Suprapubic skin (tissue), 4 donors: ENCODE data around the gene MAPK11. TPM values are rescaled to one million over a fixed set of nuclear protein-coding genes. Genes with fewer than 3 reads are reported as not detected.

Experiments
- DNase-seq, 2 donors: peaks; one replicate each; pipeline ENCODE4 v3.0.0-alpha.2; 2019; ENCODE audit warnings: low spot score in 2 of 2
- H3K27ac ChIP-seq: fragments of 200-600 bp; sonication (generic); one replicate; pipeline ENCODE4 v1.5.1; 2019
- H3K27me3 ChIP-seq: fragments of 200-600 bp; sonication (generic); one replicate; pipeline ENCODE4 v1.5.1; 2019
- H3K36me3 ChIP-seq: fragments of 200-600 bp; sonication (generic); one replicate; pipeline ENCODE4 v1.5.1; 2019
- H3K4me1 ChIP-seq: fragments of 200-600 bp; sonication (generic); one replicate; pipeline ENCODE4 v1.5.1; 2019
- H3K4me3 ChIP-seq: fragments of 200-600 bp; sonication (generic); one replicate; pipeline ENCODE4 v1.5.1; 2019; ENCODE audit warnings: mild to moderate bottlenecking
- H3K9me3 ChIP-seq: fragments of 200-600 bp; sonication (generic); one replicate; pipeline ENCODE4 v1.5.1; 2019
- EP300 ChIP-seq: sonication (generic); formaldehyde crosslinking; IDR thresholded peaks from one replicate; pipeline ENCODE4 v1.6.1; 2017; ENCODE audit warnings: antibody characterized with exemption
- POLR2A ChIP-seq, 2 donors: fragments of 450-650 bp; IDR thresholded peaks; one replicate each; pipeline ENCODE4 v1.6.1; 2017; ENCODE audit warnings: antibody characterized with exemption in 2 of 2, mild to moderate bottlenecking in 2 of 2, moderate library complexity in 2 of 2
- POLR2AphosphoS5 ChIP-seq, 3 donors: sonication (generic); formaldehyde crosslinking; IDR thresholded peaks; one replicate each; pipeline ENCODE4 v1.6.1; 2017; ENCODE audit warnings: antibody characterized with exemption in 3 of 3
- WGBS: methylation state at CpG from one replicate; pipeline ENCODE4 v1.1.5; 2018; 5-methylcytosine and 5-hydroxymethylcytosine counted together
- total RNA-seq, 4 donors: library from RNA; depleted of rRNA; stranded (reverse); fragments of >200 nt; gene quantifications; one replicate each; pipeline ENCODE4 v1.1.0, GENCODE V29; 2016
- TF ChIP-seq, protein P1 (sequence below), 2 donors: fragments of 200-600 bp in 1 of 2; fragments of 450-650 bp in 1 of 2; sonication (generic) in 1 of 2; IDR thresholded peaks; one replicate each; pipeline ENCODE4 v1.5.1; 2016 to 2019; ENCODE audit warnings: antibody characterized with exemption in 2 of 2, mild to moderate bottlenecking in 1 of 2, moderate library complexity in 1 of 2

The MAPK11 gene
- total RNA-seq, 4 donors from 2014 or later, result 3.8 to 5.8 (median 4.5) TPM

DNA sequence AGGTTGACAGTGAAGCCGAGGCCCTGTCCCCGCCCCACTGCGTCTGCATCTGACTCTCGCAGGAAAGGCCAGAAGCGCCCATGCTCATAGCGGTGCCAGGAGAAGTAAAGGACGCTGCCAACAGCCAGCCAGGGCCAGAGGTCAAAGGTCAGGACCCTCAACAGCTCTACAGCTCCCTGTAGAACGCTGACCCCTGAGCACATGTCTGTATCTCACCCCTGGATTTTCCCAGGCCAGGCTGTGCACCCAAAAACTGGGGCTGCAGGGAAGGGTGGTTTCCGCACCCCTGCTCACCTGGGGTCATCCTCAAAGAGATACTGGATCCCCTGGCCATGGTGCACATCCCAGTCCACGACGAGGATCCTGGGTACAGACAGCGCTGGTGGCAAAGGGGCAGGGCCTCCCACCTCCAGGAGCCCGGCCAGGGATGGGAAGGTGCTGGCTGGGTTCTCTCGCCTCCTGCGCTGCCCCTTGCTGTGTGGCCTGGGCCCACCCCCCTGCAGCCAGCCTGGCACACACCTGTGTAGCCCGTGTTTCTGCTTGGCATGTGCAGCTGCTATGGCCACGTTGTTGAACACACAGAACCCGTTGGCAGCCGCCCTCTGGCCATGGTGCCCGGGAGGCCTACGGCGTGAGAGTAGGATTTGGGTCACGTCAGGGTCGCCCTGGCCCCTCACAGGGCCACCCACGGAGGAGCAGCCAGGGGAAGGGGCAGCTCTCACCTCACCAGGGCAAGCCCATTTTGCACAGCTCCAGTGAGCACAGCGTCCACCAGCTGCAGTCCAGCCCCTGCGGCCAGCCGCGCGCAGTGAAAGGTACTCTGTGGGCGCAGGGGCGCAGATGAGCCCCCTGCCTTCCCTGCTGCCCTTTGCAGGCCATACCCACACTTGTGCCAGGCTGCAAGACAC lies 20.6 kb downstream of the MAPK11 start:
- no peak overlapping the region for H3K27ac ChIP-seq
- no peak for TF ChIP-seq POLR2AphosphoS5 (IDR thresholded peaks at IDR 0.05)
- no peak for TF ChIP-seq POLR2A (IDR thresholded peaks at IDR 0.05)
- TF ChIP-seq, protein P1, sequence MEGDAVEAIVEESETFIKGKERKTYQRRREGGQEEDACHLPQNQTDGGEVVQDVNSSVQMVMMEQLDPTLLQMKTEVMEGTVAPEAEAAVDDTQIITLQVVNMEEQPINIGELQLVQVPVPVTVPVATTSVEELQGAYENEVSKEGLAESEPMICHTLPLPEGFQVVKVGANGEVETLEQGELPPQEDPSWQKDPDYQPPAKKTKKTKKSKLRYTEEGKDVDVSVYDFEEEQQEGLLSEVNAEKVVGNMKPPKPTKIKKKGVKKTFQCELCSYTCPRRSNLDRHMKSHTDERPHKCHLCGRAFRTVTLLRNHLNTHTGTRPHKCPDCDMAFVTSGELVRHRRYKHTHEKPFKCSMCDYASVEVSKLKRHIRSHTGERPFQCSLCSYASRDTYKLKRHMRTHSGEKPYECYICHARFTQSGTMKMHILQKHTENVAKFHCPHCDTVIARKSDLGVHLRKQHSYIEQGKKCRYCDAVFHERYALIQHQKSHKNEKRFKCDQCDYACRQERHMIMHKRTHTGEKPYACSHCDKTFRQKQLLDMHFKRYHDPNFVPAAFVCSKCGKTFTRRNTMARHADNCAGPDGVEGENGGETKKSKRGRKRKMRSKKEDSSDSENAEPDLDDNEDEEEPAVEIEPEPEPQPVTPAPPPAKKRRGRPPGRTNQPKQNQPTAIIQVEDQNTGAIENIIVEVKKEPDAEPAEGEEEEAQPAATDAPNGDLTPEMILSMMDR (IDR thresholded peaks at IDR 0.05), result no peak
- TF ChIP-seq EP300, result no peak
- H3K9me3 ChIP-seq, result no peaks in the 10 kb centered on the region
- 83% methylated on average over 9 of the region's 32 CpGs for WGBS
- no peaks in the 10 kb centered on the region for H3K27me3 ChIP-seq
- no peak for DNase-seq
- peaks cover 62% of the 10 kb centered on the region for H3K4me1 ChIP-seq
- H3K36me3 ChIP-seq, result peaks cover 11% of the 10 kb centered on the region
- peak overlapping the region; percentile 62 for H3K4me3 ChIP-seq

DNA sequence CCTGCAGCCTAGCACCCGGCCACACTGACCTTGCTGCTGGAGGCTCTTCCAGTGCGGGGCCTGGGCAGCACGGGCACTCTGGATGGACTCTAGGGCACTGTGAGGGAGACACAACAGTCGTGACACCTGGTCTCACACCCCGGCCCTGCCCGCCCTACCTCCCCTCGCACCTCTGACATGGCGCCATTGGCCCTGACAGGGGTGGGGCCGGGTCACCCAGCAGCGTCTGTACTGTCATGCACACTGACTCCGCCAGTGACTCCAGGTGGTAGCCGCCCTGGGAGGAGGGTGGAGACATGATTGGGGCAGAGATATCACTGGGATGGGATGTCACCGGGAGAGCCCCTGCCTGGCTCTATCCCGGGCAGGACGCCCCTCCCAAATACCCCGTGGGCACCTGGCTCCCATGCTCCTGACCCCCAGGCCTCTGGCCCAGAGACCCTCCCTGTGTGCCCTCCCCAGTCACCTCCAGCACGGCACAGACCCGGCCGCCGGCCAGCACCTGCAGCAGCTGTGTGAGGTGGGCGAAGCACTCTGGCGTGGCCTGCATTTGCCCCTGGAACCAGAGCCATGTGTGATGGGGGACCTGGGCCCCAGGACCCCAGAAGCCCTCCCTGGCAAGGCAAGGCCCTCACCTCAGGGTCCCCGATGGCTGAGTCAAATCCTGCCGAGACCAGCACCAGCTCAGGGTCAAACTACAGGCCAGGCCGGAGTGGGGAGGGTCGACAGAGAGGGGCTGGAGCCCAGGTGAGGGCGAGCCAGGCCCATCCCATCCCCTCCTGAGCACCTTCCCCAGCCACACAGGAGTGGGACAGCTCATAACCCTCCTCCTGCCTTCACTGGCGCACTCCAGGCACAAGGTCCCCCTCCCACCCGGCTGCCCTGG lies 21.7 kb downstream of the MAPK11 start:
- no peaks in the 10 kb centered on the region for H3K27me3 ChIP-seq
- peaks cover 11% of the 10 kb centered on the region for H3K36me3 ChIP-seq
- no peak for DNase-seq
- H3K27ac ChIP-seq, result no peak overlapping the region
- 62% methylated on average over 5 of the region's 29 CpGs for WGBS
- TF ChIP-seq, protein P1 (IDR thresholded peaks at IDR 0.05), result no peak
- no peak for TF ChIP-seq POLR2AphosphoS5 (IDR thresholded peaks at IDR 0.05)
- TF ChIP-seq EP300, result no peak
- no peak for TF ChIP-seq POLR2A (IDR thresholded peaks at IDR 0.05)
- H3K4me3 ChIP-seq, result no peak overlapping the region
- no peaks in the 10 kb centered on the region for H3K9me3 ChIP-seq
- peaks cover 73% of the 10 kb centered on the region for H3K4me1 ChIP-seq

GRCh38 chr22:50247748-50248147 lies 22.4 kb downstream of the MAPK11 start:
- Histone ChIP-seq H3K4me1 (peaks cover 80% of the 10 kb centered on the region), H3K27ac (no peak overlapping the region), H3K36me3 (peaks cover 11% of the 10 kb centered on the region), H3K9me3 (no peaks in the 10 kb centered on the region), H3K27me3 (no peaks in the 10 kb centered on the region), H3K4me3 (no peak overlapping the region)
- no peak for DNase-seq
- TF ChIP-seq, protein P1 (IDR thresholded peaks at IDR 0.05), result no peak
- TF ChIP-seq POLR2AphosphoS5 (IDR thresholded peaks at IDR 0.05), result no peak
- no peak for TF ChIP-seq EP300
- no peak for TF ChIP-seq POLR2A (IDR thresholded peaks at IDR 0.05)
- 60% methylated on average over 4 of the region's 16 CpGs for WGBS

GRCh38 chr22:50246242-50247175 lies 23.7 kb downstream of the MAPK11 start:
- peaks cover 88% of the 10 kb centered on the region for H3K4me1 ChIP-seq
- H3K36me3 ChIP-seq, result peaks cover 11% of the 10 kb centered on the region
- WGBS, result 89% methylated on average over 4 of the region's 20 CpGs
- H3K9me3 ChIP-seq, result no peaks in the 10 kb centered on the region
- DNase-seq, result no peak
- TF ChIP-seq, protein P1 (IDR thresholded peaks at IDR 0.05), result peak in 1 of 2 donors; percentile 12
- no peak for TF ChIP-seq POLR2A (IDR thresholded peaks at IDR 0.05)
- H3K4me3 ChIP-seq, result peak overlapping the region; percentile 93
- H3K27ac ChIP-seq, result no peak overlapping the region
- H3K27me3 ChIP-seq, result no peaks in the 10 kb centered on the region
